Measurements from ENCODE around the gene CDK11B.
"Not testable (repeated sequence)": the region's sequence is repeated elsewhere in the genome, so short reads cannot be mapped to it uniquely, and the experiment has no call there.

DNA sequence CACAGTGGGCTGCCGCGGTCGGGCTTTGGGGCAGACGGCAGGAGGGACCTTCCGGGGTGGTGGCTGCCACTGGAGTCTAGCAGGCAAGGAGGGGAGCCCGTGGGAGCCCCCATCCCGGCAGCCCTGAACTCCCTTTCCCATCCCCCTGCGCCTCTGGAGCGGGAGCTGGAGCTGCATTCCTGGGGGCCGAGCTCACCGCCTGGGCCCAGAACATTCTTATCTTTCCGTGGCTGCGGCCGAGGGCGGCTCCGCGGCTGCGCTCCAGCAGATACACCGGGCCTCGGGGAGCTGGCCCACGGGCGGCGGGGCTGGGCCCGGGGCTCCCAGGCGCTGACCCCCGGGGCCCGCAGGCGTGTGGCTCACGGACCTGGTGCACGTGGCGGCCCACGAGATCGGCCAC is 41.8 kb upstream of the CDK11B start:
- TF ChIP-seq, protein P1, sequence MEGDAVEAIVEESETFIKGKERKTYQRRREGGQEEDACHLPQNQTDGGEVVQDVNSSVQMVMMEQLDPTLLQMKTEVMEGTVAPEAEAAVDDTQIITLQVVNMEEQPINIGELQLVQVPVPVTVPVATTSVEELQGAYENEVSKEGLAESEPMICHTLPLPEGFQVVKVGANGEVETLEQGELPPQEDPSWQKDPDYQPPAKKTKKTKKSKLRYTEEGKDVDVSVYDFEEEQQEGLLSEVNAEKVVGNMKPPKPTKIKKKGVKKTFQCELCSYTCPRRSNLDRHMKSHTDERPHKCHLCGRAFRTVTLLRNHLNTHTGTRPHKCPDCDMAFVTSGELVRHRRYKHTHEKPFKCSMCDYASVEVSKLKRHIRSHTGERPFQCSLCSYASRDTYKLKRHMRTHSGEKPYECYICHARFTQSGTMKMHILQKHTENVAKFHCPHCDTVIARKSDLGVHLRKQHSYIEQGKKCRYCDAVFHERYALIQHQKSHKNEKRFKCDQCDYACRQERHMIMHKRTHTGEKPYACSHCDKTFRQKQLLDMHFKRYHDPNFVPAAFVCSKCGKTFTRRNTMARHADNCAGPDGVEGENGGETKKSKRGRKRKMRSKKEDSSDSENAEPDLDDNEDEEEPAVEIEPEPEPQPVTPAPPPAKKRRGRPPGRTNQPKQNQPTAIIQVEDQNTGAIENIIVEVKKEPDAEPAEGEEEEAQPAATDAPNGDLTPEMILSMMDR (IDR thresholded peaks at IDR 0.05) = not testable (repeated sequence)
- TF ChIP-seq EP300 (IDR thresholded peaks at IDR 0.05) = not testable (repeated sequence)

Measured in esophagus muscularis mucosa (tissue), 3 donors.